ENCODE data around the gene GJC2. TPM values are rescaled to one million over a fixed set of nuclear protein-coding genes. Genes with fewer than 3 reads are reported as not detected.

Gene GJC2
- polyA plus RNA-seq, 1 donor (not counting 4 experiments of a cell fraction or from before 2014, with no cell fraction given): 0.58 TPM

DNA sequence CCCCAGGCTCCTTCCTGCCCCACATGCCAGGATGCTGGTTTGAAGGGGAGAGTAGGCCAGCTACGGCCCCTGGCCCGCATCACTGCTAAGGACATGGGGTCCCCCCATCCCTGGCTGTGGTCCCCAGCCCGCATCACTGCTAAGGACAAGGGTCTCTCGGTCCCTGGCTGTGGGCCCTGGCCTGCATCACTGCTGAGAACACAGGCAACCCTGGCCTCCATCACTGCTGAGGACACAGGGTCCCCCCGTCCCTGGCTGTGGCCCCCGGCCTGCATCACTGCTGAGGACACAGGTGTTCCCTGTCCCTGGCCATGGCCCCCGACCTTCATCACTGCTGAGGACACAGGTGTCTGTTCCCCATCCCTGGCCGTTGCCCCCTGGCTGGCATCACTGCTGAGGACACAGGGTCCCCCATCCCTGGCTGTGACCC is 57.7 kb downstream of the GJC2 start:
- H4K20me1 ChIP-seq (ENCODE audit: control insufficient read depth, extremely low read depth, insufficient read depth, low read length): no peaks in the 10 kb centered on the region
- H3K27ac ChIP-seq (ENCODE audit: control insufficient read depth, insufficient read depth, low read length): no peak overlapping the region
- no peak overlapping the region for H3K4me3 ChIP-seq (ENCODE audit: control insufficient read depth in 2 of 3, extremely low read depth in 1 of 3, insufficient read depth in 2 of 3, low read depth in 1 of 3, low read length in 3 of 3)
- TF ChIP-seq, protein P1, sequence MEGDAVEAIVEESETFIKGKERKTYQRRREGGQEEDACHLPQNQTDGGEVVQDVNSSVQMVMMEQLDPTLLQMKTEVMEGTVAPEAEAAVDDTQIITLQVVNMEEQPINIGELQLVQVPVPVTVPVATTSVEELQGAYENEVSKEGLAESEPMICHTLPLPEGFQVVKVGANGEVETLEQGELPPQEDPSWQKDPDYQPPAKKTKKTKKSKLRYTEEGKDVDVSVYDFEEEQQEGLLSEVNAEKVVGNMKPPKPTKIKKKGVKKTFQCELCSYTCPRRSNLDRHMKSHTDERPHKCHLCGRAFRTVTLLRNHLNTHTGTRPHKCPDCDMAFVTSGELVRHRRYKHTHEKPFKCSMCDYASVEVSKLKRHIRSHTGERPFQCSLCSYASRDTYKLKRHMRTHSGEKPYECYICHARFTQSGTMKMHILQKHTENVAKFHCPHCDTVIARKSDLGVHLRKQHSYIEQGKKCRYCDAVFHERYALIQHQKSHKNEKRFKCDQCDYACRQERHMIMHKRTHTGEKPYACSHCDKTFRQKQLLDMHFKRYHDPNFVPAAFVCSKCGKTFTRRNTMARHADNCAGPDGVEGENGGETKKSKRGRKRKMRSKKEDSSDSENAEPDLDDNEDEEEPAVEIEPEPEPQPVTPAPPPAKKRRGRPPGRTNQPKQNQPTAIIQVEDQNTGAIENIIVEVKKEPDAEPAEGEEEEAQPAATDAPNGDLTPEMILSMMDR (optimal IDR thresholded peaks at IDR 0.05 in 1 of 3, IDR thresholded peaks at IDR 0.05 in 1 of 3, conservative IDR thresholded peaks at IDR 0.05 in 1 of 3; ENCODE audit: extremely low read depth in 1 of 3, insufficient read depth in 2 of 3, low read length in 3 of 3): no peak
- TF ChIP-seq EZH2 (IDR thresholded peaks at IDR 0.05; ENCODE audit: low read length): no peak
- no peaks in the 10 kb centered on the region for H3K9me3 ChIP-seq (ENCODE audit: control insufficient read depth, low read depth, low read length)
- no peak for FAIRE-seq
- H3K9ac ChIP-seq (ENCODE audit: control insufficient read depth, extremely low read depth, insufficient read depth, low read length): no peak overlapping the region
- DNase-seq (ENCODE audit: low read depth, low spot score): no peak
- no peak overlapping the region for H2AFZ ChIP-seq (ENCODE audit: control insufficient read depth, low read length)
- no peak overlapping the region for H3K4me2 ChIP-seq (ENCODE audit: control insufficient read depth, extremely low read depth, insufficient read depth, low read depth, low read length)
- no peaks in the 10 kb centered on the region for H3K36me3 ChIP-seq (ENCODE audit: control insufficient read depth in 2 of 2, extremely low read depth in 1 of 2, insufficient read depth in 2 of 2, low read length in 2 of 2)
- peaks cover 9% of the 10 kb centered on the region for H3K27me3 ChIP-seq (ENCODE audit: control insufficient read depth, extremely low read depth, insufficient read depth, low read length)
- no peaks in the 10 kb centered on the region for H3K79me2 ChIP-seq (ENCODE audit: control insufficient read depth, insufficient read depth, low read length)
- no peaks in the 10 kb centered on the region for H3K4me1 ChIP-seq (ENCODE audit: control insufficient read depth, extremely low read depth, insufficient read depth, low read length)
- H3K9me1 ChIP-seq (ENCODE audit: control insufficient read depth, extremely low read depth, insufficient read depth, low read length): no peaks in the 10 kb centered on the region
- dilution Hi-C loops (cut with MboI; ENCODE audit: extremely low pct_ligation_motif_present, low sequenced_read_pairs): no loop called here

DNA sequence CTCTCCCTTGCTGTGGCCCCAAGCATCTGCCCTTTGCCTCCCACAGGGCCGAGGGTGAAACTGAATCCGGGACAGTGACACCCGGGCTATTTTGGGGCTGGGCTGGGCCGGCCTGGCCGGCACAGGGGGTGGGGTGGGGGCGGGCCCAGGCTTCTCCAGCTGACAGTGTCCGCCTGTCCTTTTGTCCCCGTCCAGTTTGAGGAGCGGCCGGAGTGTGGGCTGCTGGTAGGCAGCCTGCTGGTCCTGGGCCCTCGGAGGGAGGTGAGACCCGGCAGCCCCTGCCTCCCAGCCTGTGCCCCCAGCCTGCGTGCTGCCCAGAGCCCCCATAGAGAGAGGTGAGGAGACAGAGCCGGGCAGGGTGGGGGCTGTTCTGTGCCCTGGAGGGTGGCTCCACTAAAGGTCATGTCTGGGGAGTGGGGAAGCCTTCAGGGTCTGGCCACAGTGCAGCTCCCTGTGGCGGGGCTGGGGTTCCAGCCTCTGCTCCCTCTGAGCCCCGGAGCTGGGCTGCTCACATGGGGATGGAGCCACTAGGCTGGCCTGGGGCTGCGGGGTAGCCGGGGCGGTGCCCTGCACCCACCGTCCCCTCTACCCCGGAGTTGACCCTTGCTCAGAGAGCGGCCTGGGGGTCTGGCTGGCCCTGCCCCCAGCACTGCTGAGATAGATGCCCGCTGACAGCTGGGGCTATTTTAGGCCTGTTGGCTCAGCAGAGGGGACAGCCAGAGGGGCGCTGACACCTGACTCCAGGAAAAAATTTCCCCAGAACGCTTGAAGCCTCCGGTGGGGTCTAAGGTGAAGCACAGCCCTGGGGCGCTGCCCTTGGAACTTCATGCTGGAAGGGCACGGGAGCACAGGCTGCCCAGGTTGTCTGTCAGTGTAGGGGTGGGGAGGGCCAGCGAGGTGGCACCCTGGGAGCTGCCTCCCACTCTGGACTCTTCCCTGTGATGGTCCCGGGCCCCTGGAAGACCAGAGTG is 58.4 kb downstream of the GJC2 start, which contains the start of gene OBSCN:
Gene OBSCN, plus strand, starts transcription at position 194 of the 971 bp plus-strand sequence. CDS start 3,740 bp downstream, outside the sequence.
- DNase-seq (ENCODE audit: low read depth, low spot score): no peak
- Histone ChIP-seq H3K9me1 (ENCODE audit: control insufficient read depth, extremely low read depth, insufficient read depth, low read length) (no peaks in the 10 kb centered on the region), H2AFZ (ENCODE audit: control insufficient read depth, low read length) (no peak within 1 kb of the TSS), H3K27me3 (ENCODE audit: control insufficient read depth, extremely low read depth, insufficient read depth, low read length) (peaks cover 9% of the 10 kb centered on the region), H3K4me1 (ENCODE audit: control insufficient read depth, extremely low read depth, insufficient read depth, low read length) (no peaks in the 10 kb centered on the region), H3K9me3 (ENCODE audit: control insufficient read depth, low read depth, low read length) (no peaks in the 10 kb centered on the region), H3K27ac (ENCODE audit: control insufficient read depth, insufficient read depth, low read length) (no peak within 1 kb of the TSS), H4K20me1 (ENCODE audit: control insufficient read depth, extremely low read depth, insufficient read depth, low read length) (no peaks in the 10 kb centered on the region), H3K79me2 (ENCODE audit: control insufficient read depth, insufficient read depth, low read length) (no peaks in the 10 kb centered on the region), H3K4me3 (ENCODE audit: control insufficient read depth in 2 of 3, extremely low read depth in 1 of 3, insufficient read depth in 2 of 3, low read depth in 1 of 3, low read length in 3 of 3) (no peak within 1 kb of the TSS), H3K9ac (ENCODE audit: control insufficient read depth, extremely low read depth, insufficient read depth, low read length) (no peak within 1 kb of the TSS), H3K36me3 (ENCODE audit: control insufficient read depth in 2 of 2, extremely low read depth in 1 of 2, insufficient read depth in 2 of 2, low read length in 2 of 2) (no peaks in the 10 kb centered on the region), H3K4me2 (ENCODE audit: control insufficient read depth, extremely low read depth, insufficient read depth, low read depth, low read length) (no peak within 1 kb of the TSS)
- dilution Hi-C loops (cut with MboI; ENCODE audit: extremely low pct_ligation_motif_present, low sequenced_read_pairs): no loop called here
- TF ChIP-seq EZH2 (IDR thresholded peaks at IDR 0.05; ENCODE audit: low read length): no peak
- TF ChIP-seq, protein P1 (optimal IDR thresholded peaks at IDR 0.05 in 1 of 3, IDR thresholded peaks at IDR 0.05 in 1 of 3, conservative IDR thresholded peaks at IDR 0.05 in 1 of 3; ENCODE audit: extremely low read depth in 1 of 3, insufficient read depth in 2 of 3, low read length in 3 of 3): no peak
- FAIRE-seq: no peak

Measured in keratinocyte (primary cell).